ENCODE data around the gene CACNG5.

GRCh38 chr17:66897141-66897540 lies 62.2 kb downstream of the CACNG5 start:
- TF ChIP-seq CTCF (IDR thresholded peaks at IDR 0.05) (no peak), POLR2A (IDR thresholded peaks at IDR 0.05) (no peak)
